KOPT-K1 (cell line): Measurements from ENCODE around the gene RBM10.

Source experiments
- H3K27ac ChIP-seq: fragments of 200-600 bp; sonication (generic); 2 replicates; pipeline ENCODE4 v1.5.1; 2016; ENCODE audit warnings: antibody characterized with exemption, mild to moderate bottlenecking, low read depth, low read length; ENCODE audit not compliant: poor library complexity, severe bottlenecking
- H3K36me3 ChIP-seq: fragments of 200-600 bp; sonication (generic); 2 replicates; pipeline ENCODE4 v1.5.1; 2017; ENCODE audit warnings: antibody characterized with exemption, mild to moderate bottlenecking, low read length, moderate library complexity; ENCODE audit not compliant: insufficient read depth
- H3K9me3 ChIP-seq: fragments of 200-600 bp; sonication (generic); 2 replicates; pipeline ENCODE4 v1.5.1; 2017; ENCODE audit warnings: antibody characterized with exemption, low read length, mild to moderate bottlenecking; ENCODE audit not compliant: insufficient read depth, poor library complexity, severe bottlenecking

RBM10 gene

DNA sequence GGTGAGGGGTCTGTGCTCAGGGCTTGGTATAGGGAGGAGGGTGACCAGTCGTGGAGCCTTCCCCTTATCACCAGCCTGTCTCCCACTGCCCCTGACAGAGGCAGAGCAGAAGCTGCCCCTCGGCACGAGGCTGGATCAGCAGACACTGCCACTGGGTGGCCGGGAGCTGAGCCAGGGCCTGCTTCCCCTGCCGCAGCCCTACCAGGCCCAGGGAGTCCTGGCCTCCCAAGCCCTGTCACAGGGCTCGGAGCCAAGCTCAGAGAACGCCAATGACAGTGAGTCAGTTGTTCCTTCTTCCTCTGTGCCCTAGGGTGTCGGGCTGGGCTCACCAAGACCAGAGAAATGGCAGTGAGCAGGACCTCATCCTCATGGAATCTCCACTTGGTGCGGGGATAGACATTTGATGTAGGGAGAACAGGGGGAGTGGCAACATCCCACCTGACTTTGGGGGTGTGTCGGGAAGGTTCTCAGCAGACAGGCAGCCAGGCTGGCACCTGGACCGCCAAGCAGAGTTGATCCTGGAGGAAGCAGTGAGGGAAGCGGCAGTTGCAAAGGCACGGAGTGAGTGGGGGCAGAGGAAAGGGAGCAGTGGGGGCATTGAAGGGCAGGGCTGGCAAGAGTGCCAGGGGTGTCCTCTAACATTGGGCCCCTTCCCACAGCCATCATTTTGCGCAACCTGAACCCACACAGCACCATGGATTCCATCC lies 34.4 kb downstream of the RBM10 start:
- no peak overlapping the region for H3K27ac ChIP-seq
- H3K36me3 ChIP-seq, result peaks cover 94% of the 10 kb centered on the region
- no peaks in the 10 kb centered on the region for H3K9me3 ChIP-seq

DNA sequence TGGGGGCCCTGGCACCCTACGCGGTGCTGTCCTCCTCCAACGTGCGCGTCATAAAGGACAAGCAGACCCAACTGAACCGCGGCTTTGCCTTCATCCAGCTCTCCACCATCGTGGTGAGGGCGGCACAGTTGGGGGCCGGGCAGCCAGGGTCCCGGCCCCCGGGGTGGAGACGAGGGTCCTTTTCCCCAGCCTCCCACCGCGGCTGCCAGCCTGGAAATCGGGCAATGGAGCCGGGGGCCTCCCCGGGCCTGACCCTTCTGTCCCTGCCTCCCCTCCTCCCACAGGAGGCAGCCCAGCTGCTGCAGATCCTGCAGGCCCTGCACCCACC lies 34.9 kb downstream of the RBM10 start:
- no peak overlapping the region for H3K27ac ChIP-seq
- peaks cover 94% of the 10 kb centered on the region for H3K36me3 ChIP-seq
- H3K9me3 ChIP-seq, result no peaks in the 10 kb centered on the region

DNA sequence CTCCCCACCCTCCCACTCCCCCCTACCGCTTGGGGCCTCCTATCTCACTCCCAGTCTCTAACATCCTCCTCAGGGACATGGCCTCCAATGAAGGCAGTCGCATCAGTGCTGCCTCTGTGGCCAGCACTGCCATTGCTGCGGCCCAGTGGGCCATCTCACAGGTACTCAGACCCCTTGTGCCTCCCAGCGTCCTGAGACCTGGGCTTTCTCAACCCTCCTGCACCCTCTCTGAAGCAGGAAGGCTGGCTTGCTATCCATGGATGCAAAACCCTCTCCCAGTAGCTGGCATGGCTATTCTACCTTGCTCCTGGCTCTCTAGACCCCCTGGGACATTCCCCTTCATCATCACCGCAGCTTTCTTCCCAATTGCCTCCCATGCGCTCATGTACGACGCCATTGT lies 35.3 kb downstream of the RBM10 start:
- no peak overlapping the region for H3K27ac ChIP-seq
- H3K36me3 ChIP-seq, result peaks cover 94% of the 10 kb centered on the region
- H3K9me3 ChIP-seq, result no peaks in the 10 kb centered on the region

DNA sequence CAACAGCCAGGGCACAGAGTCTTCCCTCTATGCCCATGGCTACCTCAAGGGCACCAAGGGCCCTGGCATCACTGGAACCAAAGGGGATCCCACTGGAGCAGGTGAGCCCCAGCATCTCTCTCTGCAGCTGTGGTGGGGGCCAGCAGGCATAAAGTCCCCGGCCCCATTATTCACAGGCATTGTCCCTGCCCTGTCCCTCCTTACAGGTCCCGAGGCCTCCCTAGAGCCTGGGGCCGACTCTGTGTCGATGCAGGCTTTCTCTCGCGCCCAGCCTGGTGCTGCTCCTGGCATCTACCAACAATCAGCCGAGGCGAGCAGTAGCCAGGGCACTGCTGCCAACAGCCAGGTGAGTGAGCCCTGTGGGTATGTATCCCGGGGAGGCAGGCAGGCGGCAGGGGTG lies 36.3 kb downstream of the RBM10 start:
- H3K9me3 ChIP-seq, result no peaks in the 10 kb centered on the region
- no peak overlapping the region for H3K27ac ChIP-seq
- H3K36me3 ChIP-seq, result peaks cover 94% of the 10 kb centered on the region

DNA sequence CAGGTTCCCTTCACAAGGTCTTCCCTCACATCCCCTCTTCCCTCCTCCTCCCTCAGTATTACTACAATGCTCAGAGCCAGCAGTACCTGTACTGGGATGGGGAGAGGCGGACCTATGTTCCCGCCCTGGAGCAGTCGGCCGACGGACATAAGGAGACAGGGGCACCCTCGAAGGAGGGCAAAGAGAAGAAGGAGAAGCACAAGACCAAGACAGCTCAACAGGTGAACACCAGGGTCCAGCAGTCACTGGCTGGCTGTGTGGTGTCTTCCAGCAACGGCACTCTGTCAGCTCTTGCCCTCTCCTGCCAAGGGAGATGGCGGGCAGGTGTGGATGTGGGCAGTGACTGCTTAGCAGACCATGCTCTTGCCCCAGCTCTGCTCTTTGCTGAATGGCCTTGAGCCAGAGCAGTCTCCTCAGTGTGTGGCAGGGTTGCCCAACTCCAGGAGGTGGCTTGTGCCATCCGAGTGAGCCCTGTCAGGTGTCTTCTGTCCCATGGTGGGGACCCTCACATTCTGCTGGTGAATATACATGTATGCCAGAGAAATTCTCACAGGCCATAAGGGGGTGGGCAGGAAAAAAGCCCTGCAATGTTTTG lies 37.2 kb downstream of the RBM10 start:
- H3K36me3 ChIP-seq, result peaks cover 94% of the 10 kb centered on the region
- H3K27ac ChIP-seq, result no peak overlapping the region
- H3K9me3 ChIP-seq, result no peaks in the 10 kb centered on the region

DNA sequence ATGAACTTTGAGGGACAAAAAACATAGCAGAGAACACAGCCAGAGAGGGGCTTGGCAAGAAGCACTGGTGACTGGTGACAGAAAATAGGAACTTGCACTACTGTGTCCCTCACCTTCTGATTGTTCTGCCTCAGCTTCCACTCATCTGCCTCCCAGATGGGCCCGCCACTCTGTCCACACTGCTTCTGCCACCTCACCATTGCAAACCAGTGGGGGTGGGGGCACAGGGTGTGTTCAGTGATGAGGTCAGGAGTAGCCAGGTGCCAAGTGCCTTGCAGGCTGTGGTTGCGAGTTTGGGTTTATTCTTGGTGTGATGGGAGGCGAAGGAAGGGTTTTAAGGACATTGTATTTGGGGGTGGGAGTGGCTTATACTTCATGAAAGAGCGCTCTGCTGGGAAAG lies 39.5 kb downstream of the RBM10 start:
- no peak overlapping the region for H3K27ac ChIP-seq
- no peaks in the 10 kb centered on the region for H3K9me3 ChIP-seq
- peaks cover 74% of the 10 kb centered on the region for H3K36me3 ChIP-seq

DNA sequence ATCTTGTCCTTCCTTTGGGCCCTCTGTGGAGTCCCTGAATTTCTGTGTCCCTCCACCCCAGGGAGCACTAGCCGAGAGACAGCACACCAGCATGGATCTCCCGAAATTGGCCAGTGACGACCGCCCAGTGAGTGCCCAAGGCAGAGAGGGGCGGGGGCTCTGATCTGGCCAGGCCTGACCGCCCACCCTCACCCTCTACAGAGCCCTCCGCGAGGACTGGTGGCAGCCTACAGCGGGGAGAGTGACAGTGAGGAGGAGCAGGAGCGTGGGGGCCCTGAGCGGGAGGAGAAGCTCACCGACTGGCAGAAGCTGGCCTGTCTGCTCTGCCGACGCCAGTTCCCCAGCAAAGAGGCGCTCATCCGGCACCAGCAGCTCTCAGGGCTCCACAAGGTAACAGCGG lies 40.2 kb downstream of the RBM10 start:
- no peaks in the 10 kb centered on the region for H3K9me3 ChIP-seq
- no peak overlapping the region for H3K27ac ChIP-seq
- peaks cover 68% of the 10 kb centered on the region for H3K36me3 ChIP-seq

DNA sequence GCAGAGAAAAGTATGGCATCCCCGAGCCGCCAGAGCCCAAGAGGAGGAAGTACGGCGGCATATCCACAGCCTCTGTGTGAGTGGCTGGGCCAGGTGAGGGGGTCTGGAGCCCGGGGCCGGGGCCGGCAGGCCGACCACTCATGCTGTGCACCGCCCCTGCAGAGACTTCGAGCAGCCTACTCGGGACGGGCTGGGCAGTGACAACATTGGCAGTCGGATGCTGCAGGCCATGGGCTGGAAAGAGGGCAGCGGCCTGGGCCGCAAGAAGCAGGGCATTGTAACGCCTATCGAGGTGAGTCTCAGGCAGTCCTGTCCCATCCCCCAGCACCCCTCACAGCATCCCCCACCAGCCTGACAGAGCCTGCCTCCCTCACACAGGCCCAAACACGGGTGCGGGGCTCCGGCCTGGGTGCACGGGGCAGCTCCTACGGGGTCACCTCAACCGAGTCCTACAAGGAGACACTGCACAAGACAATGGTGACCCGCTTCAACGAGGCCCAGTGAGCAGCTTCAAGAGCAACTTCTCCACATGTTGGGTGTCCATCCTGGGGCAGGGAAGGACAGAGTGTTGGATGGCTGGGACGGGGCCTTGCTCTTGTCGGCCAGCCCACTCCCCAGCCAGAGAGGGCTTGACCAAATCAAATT lies 41.2 kb downstream of the RBM10 start:
- Histone ChIP-seq H3K36me3 (peaks cover 59% of the 10 kb centered on the region), H3K27ac (no peak overlapping the region), H3K9me3 (no peaks in the 10 kb centered on the region)

DNA sequence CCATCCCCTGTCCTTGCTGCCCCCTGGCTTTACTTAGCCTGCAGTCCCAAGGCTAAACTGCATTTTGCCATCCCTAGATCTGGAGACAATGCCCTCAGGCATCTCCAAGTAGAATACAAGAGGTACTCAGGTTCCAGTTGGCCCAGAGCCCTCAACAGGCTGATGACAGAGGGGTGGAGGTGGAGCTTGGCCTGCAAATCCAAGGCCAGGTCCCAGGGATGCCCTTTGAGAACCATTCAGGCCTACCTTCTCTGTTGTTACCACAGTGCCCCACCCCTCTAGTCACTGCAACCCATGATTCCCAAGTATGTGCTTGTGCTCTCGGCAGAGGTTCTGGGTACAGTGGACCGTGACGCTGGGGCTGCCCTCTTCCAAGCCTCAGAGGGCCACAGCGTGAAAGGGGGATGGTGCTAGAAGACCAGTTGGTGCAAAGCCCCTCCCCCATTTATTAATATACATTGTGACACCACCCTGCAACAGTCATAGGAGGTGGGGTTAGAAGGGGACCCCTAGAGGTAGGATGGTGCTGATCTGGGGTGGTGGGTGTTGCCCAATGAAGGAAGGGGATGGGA lies 42.2 kb downstream of the RBM10 start:
- H3K9me3 ChIP-seq, result no peaks in the 10 kb centered on the region
- H3K27ac ChIP-seq, result no peak overlapping the region
- H3K36me3 ChIP-seq, result peaks cover 49% of the 10 kb centered on the region

DNA sequence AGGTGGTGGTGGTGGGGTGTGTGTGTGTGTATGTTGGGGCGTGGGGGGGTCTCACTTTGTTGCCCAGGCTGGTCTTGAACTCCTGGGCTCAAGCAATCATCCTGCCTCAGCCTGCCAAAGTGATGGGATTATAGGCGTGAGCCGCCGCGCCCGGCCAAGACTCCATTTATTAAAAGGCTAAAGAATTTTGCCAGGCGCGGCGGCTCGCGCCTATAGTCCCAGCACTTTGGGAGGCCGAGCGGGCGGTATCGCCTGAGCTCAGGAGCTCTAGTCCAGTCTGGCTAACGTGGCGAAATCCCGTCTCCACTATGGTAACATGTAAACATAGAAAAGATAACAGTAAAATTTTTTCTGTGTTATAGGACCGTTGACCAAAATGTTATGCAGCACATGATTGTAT lies 44.9 kb downstream of the RBM10 start:
- Histone ChIP-seq H3K27ac (peak overlapping the region; percentile 93), H3K9me3 (no peaks in the 10 kb centered on the region), H3K36me3 (peaks cover 26% of the 10 kb centered on the region)

DNA sequence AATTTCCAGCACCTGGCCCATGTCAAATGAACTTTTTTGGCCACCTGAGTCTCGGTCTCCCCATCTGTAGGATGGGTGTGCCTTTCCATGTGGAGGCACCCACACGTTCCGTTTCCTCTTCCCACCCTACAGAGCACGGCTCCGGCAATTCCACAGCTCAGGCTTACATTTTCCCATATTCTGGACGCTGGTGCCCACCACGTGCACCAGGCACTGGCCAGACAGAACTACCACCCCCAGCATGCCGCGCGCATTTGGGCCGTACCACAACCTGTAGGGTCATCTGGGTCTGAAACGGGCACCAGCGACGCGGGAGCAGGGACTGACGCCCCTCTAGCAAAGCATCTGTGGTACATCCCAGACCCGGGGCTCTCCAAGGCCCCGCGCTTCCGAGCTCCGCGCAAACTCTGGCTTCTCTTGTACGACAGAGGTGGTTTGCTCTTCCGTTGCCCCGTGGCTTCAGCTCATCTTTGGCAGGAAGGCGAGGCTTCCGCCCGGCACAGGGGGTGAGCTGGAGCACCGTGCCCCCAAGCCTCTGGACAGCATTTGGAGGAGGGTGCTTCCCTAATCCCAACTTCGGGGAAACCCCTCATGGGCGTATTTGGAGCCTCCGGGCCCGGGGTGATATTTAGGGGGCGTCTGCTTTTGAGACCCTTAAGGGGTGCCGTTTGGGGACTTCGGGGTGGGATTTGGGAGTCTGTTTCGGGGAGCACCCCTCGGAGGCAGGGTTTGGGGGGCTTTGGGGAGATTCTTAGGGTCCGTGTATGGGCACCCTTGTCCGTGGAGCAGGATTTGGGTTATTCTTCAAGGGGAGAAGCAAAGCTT lies 45.6 kb downstream of the RBM10 start:
- peak overlapping the region; percentile 93 for H3K27ac ChIP-seq
- no peaks in the 10 kb centered on the region for H3K9me3 ChIP-seq
- peaks cover 21% of the 10 kb centered on the region for H3K36me3 ChIP-seq

DNA sequence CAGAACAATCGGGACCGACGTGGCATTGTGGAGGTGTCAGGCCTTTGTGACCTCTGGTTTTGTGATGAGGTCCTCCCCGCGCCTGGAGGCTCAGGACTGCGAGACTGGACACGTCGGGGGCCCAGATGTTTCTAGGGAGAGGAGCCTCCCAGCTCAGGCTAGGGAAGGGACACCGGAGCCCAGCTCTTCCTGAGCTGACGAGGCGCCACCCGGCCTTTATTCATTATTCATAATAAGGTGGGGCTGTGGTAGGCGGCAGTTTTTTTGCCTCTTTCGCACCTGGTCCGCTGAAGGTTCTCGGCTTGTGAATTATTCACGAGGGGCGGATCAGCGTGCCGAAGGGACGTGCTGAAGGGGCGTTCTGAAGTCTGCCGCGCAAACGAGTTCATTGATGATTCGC lies 46.3 kb downstream of the RBM10 start:
- peak overlapping the region; percentile 93 for H3K27ac ChIP-seq

DNA sequence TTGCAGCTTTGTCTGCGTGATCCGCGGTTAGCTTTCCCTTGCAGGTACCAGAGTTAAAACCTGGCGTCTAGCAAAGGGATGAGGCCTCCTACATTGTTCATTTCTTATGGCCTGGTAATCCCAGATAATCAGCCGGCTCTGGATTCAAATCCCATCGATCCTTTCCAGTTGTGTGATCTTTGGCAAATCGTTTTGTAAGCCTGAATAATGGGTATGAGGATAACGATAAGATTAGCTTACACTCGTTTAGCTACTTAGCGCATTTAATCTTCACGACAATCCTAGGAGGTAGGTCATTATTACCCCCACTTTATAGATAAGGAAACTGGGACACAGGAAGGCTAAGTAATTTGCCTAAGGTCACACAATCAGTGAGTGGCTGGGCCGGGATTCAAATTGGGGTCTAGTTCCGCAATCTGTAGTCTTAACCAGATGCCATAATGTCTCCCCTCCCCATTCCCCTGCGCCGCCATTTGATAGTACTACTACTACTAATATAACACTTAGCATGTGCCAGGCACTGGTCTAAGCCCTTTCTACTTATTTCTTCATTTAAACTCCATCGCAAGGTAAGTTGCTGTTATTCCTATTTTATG lies 46.9 kb downstream of the RBM10 start:
- H3K36me3 ChIP-seq, result peaks cover 21% of the 10 kb centered on the region
- no peaks in the 10 kb centered on the region for H3K9me3 ChIP-seq
- H3K27ac ChIP-seq, result peak overlapping the region; percentile 93

More for the DNA sequence above, 46.3 kb downstream of the RBM10 start:
- H3K9me3 ChIP-seq, result no peaks in the 10 kb centered on the region
- peaks cover 21% of the 10 kb centered on the region for H3K36me3 ChIP-seq

DNA sequence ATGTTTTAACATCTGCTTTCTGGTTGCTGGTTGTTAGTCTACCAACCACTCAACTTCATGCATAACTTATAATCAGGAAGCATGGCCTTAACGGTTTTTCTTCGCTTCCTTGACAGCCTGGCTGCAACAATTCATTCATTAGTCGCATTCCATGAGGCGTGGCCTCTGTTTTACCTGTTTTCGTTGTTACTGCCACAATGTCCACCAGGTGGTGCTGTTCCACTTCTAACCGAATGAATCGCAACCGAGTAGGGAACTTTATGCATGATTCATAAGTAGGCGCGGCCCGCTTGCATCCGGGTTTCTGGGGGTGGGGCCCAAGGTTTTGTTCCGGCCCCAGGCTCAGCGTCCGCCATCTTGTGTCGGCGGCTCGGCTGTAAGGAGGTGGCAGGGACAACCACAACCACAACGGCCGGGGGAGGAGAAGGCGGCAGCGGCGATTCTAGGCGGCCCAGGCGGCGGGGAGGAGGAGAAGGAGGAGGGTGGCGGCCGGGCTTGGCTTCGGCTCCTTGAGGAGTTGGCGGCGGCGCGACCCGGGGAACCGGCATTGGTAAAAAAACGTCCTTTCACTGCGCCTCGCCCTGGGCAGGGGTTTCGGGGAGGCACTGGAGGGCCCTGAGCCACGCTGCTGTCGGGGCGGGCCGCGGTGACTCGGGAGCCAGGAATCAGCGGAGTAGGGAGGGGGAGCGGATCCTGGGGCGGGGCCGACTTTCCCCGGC lies 48.6 kb downstream of the RBM10 start, which contains the start of gene UBA1:
TSS of gene UBA1 (plus strand) at position 355 of the 719 bp plus-strand sequence. CDS start 4,974 bp downstream, outside the sequence.
- Histone ChIP-seq H3K27ac (peak within 1 kb of the TSS; percentile 93), H3K36me3 (peaks cover 33% of the 10 kb centered on the region), H3K9me3 (no peaks in the 10 kb centered on the region)
